K562 (cell line): ENCODE data around the gene ZKSCAN1. TPM values are rescaled to one million over a fixed set of nuclear protein-coding genes. Genes with fewer than 3 reads are reported as not detected.
A peak's percentile ranks its signal among the peaks of the same experiment; 100 is the strongest.

Source experiments
- CHD1 ChIP-seq: fragments of 200-600 bp; sonication (generic); IDR thresholded peaks from one replicate; pipeline ENCODE4 v1.6.1; 2012; ENCODE audit warnings: mild to moderate bottlenecking, moderate library complexity, low read length, inconsistent platforms
- CHD7 ChIP-seq: fragments of 200-600 bp; sonication (generic); IDR thresholded peaks from one replicate; pipeline ENCODE4 v1.6.1; 2012; ENCODE audit warnings: mild to moderate bottlenecking, low read depth, low read length, inconsistent platforms
- DEAF1 ChIP-seq: fragments of 450-650 bp; formaldehyde crosslinking; IDR thresholded peaks from 2 replicates; pipeline ENCODE4 v1.4.0; 2020; ENCODE audit warnings: mild to moderate bottlenecking, moderate library complexity
- FOXA3 ChIP-seq, 2 experiments: fragments of 450-650 bp in 1 of 2; sonication (generic) in 1 of 2; formaldehyde crosslinking; IDR thresholded peaks in 1 of 2; conservative IDR thresholded peaks in 1 of 2; 2 replicates each; pipeline versions ENCODE4 v1.4.0 to v1.8.0; 2020 to 2022; ENCODE audit warnings: mild to moderate bottlenecking in 2 of 2, missing genetic modification reagents in 1 of 2
- HDGF ChIP-seq: fragments of 450-650 bp; IDR thresholded peaks from 2 replicates; pipeline ENCODE4 v1.6.1; 2016
- KDM5B ChIP-seq: fragments of 200-600 bp; sonication (generic); IDR thresholded peaks from 2 replicates; pipeline ENCODE4 v1.6.1; 2012; ENCODE audit warnings: low read depth, mild to moderate bottlenecking, moderate library complexity, low read length, control low read depth, inconsistent platforms; ENCODE audit not compliant: insufficient replicate concordance
- KLF1 ChIP-seq: fragments of 450-650 bp; IDR thresholded peaks from 2 replicates; pipeline ENCODE4 v1.6.1; 2016; ENCODE audit warnings: missing genetic modification characterization, missing compliant biosample characterization
- MLX ChIP-seq, 2 experiments: fragments of 450-650 bp in 1 of 2; sonication (generic) in 1 of 2; formaldehyde crosslinking; conservative IDR thresholded peaks; 2 replicates each; pipeline versions ENCODE4 v1.4.0 to v1.8.1; 2020 to 2022; ENCODE audit warnings: mild to moderate bottlenecking in 1 of 2, missing genetic modification reagents in 1 of 2
- NCOA4 ChIP-seq: fragments of 450-650 bp; IDR thresholded peaks from 2 replicates; pipeline ENCODE4 v1.6.1; 2018; ENCODE audit warnings: mild to moderate bottlenecking; ENCODE audit not compliant: partially characterized antibody
- POLR2AphosphoS2 ChIP-seq: IDR thresholded peaks from 2 replicates; pipeline ENCODE4 v1.6.1; 2012; ENCODE audit warnings: low read length, improper control_type of control experiment
- RNF2 ChIP-seq: sonication (generic); IDR thresholded peaks from 2 replicates; pipeline ENCODE4 v1.6.1; 2016
- ZNF24 ChIP-seq: fragments of 450-650 bp; IDR thresholded peaks from 2 replicates; pipeline ENCODE4 v1.6.1; 2016
- polyA plus RNA-seq, 8 experiments: library from polyadenylated mRNA; depleted of rRNA in 4 of 8; stranded (reverse) in 5 of 8; unstranded in 3 of 8; fragments of >200 nt; fragmentation: Nextera tagmentation in 2 of 8; fragmentation: Illumina TruSeq in 1 of 8; extraction: Ambion mirVana in 2 of 8; extraction: Trizol in 1 of 8; gene quantifications; 2 replicates each; pipeline versions ENCODE4 v1.2.1 to v1.2.3, GENCODE V29; 2011 to 2014; ENCODE audit warnings: inconsistent platforms in 1 of 8, missing spikeins in 1 of 8
- total RNA-seq, 7 experiments: library from RNA; depleted of rRNA in 6 of 7; stranded (reverse); fragments of >200 nt in 6 of 7; fragmentation: Illumina TruSeq in 2 of 7; extraction: Trizol in 2 of 7; gene quantifications; 2 replicates each; pipeline versions ENCODE4 v1.2.1 to v1.2.3, GENCODE V29; 2011 to 2021; ENCODE audit warnings: low replicate concordance in 1 of 7
- TF ChIP-seq, protein P1 (sequence below): sonication (generic); formaldehyde crosslinking; IDR thresholded peaks from 2 replicates; pipeline ENCODE4 v1.8.0; 2022; ENCODE audit warnings: mild to moderate bottlenecking, missing genetic modification reagents

Gene ZKSCAN1
- total and polyA plus RNA-seq, 9 of the 15 experiments (the other 6 are each of a cell fraction or from before 2014, with no cell fraction given) = 5.3 to 43.0 (median 23.2) TPM

DNA sequence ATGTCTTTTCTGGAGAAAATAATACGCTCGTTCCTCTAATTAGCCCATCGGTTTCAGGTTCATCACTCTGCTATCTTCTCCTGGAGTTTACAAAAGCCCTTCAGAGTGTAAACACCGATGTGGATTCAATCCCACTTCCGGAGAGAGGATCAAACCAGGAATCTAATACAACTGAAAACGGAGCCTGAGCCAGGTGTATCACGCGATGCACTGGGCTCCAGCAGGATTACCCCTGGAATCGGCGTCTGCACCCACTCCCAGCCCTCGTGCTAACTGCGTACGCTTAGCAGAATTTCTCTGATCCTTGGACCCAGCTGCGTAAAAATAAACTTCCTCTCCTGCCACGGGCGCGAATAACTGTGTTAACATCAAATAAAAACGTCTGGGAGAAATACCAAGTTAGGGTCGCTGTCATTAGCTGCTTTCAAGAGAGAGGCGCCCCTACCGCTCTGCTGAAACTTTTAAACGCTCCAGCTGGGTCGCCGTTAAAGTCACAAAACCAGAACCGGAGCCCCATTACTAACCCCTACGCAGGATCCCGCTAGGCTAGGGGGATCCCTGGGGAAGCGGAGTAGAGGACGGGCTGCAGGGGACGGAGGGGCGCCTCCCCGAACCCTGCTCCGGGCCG lies 65.6 kb downstream of the ZKSCAN1 start (continued):
- no peak for TF ChIP-seq CHD7
- TF ChIP-seq, protein P1, sequence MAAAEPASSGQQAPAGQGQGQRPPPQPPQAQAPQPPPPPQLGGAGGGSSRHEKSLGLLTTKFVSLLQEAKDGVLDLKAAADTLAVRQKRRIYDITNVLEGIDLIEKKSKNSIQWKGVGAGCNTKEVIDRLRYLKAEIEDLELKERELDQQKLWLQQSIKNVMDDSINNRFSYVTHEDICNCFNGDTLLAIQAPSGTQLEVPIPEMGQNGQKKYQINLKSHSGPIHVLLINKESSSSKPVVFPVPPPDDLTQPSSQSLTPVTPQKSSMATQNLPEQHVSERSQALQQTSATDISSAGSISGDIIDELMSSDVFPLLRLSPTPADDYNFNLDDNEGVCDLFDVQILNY (CRISPR knock-in tag) = no peak
- TF ChIP-seq KDM5B = no peak
- TF ChIP-seq KLF1 (tag) = 0 out of 2 replicates have a peak, but pooled peaks have one; percentile 15
- TF ChIP-seq RNF2 = no peak
- no peak for TF ChIP-seq NCOA4
- no peak for TF ChIP-seq POLR2AphosphoS2
- no peak for TF ChIP-seq HDGF
- no peak for TF ChIP-seq ZNF24
- peak; percentile 76 for TF ChIP-seq CHD1
- TF ChIP-seq DEAF1 (CRISPR knock-in tag) = no peak
- TF ChIP-seq FOXA3 (CRISPR knock-in tag; conservative IDR thresholded peaks at IDR 0.05 in 1 of 2, IDR thresholded peaks at IDR 0.05 in 1 of 2) = no peak
- TF ChIP-seq MLX (CRISPR knock-in tag; conservative IDR thresholded peaks at IDR 0.05) = 0 out of 4 replicates have a peak, but pooled peaks of 1 of the 2 experiments have one; percentile 6
